ENCODE measurements around the gene SRSF2. TPM values are rescaled to one million over a fixed set of nuclear protein-coding genes. Genes with fewer than 3 reads are reported as not detected.

SRSF2 gene
- total and polyA plus RNA-seq, 9 of the 15 experiments (the other 6 are each of a cell fraction or from before 2014, with no cell fraction given): 161 to 583 (median 393) TPM

DNA sequence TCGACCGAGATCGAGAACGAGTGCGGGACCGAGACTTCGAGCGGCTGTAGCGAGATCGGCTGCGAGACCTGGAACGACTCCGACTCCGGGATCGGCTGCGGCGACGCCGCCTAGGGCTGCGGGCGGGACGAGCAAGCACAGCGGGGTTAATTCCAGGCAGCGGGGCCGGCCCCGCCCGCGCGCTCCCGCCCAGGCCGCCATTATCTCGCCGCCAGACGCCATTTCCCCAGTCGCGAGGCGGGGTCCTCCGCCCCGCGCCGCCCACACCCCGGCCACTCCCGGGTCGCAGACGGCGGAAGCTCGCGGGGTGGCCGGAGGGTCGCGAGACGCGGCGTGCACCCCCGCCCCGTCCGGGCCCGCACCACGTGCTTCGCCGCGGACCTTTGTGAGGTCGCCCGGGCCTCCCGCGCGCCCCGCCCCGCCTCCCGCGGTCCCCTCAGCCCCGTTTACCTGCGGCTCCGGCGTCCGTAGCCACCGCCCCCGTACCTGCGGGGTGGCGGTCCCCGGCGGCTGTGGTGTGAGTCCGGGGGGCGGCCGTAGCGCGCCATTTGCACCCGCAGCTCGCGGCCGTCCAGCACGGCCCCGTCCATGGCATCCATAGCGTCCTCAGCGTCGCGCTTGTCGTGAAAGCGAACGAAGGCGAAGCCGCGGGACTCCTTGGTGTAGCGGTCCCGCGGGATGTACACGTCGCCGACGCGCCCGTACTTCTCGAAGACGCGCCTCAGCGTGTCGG lies 616 bp downstream of the SRSF2 start (continued):
- no peak for TF ChIP-seq ZNF696 (CRISPR knock-in tag; conservative IDR thresholded peaks at IDR 0.05)
- TF ChIP-seq E4F1 (CRISPR knock-in tag; IDR thresholded peaks at IDR 0.05; ENCODE audit: borderline replicate concordance): no peak; the same call in 1 of the 2 replicates
- TF ChIP-seq MAFK (IDR thresholded peaks at IDR 0.05; ENCODE audit: low read length): no peak
- TF ChIP-seq, protein P1, sequence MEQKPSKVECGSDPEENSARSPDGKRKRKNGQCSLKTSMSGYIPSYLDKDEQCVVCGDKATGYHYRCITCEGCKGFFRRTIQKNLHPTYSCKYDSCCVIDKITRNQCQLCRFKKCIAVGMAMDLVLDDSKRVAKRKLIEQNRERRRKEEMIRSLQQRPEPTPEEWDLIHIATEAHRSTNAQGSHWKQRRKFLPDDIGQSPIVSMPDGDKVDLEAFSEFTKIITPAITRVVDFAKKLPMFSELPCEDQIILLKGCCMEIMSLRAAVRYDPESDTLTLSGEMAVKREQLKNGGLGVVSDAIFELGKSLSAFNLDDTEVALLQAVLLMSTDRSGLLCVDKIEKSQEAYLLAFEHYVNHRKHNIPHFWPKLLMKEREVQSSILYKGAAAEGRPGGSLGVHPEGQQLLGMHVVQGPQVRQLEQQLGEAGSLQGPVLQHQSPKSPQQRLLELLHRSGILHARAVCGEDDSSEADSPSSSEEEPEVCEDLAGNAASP (IDR thresholded peaks at IDR 0.05): no peak
- TF ChIP-seq ZNF766 (CRISPR knock-in tag; conservative IDR thresholded peaks at IDR 0.05): peak; percentile 42; the same call in 1 of the 2 replicates
- no peak for TF ChIP-seq RFX1 (IDR thresholded peaks at IDR 0.05)
- TF ChIP-seq ZFP36 (IDR thresholded peaks at IDR 0.05; ENCODE audit: low read depth, low read length, partially characterized antibody): no peak
- TF ChIP-seq, protein P2, sequence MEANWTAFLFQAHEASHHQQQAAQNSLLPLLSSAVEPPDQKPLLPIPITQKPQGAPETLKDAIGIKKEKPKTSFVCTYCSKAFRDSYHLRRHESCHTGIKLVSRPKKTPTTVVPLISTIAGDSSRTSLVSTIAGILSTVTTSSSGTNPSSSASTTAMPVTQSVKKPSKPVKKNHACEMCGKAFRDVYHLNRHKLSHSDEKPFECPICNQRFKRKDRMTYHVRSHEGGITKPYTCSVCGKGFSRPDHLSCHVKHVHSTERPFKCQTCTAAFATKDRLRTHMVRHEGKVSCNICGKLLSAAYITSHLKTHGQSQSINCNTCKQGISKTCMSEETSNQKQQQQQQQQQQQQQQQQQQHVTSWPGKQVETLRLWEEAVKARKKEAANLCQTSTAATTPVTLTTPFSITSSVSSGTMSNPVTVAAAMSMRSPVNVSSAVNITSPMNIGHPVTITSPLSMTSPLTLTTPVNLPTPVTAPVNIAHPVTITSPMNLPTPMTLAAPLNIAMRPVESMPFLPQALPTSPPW (CRISPR knock-in tag; IDR thresholded peaks at IDR 0.05): peak; percentile 97
- TF ChIP-seq PCBP2 (IDR thresholded peaks at IDR 0.05; ENCODE audit: low read depth, low read length, poor library complexity, severe bottlenecking): peak; percentile 97
- TF ChIP-seq HLTF (IDR thresholded peaks at IDR 0.05): no peak
- no peak for TF ChIP-seq SIX5 (IDR thresholded peaks at IDR 0.05; ENCODE audit: borderline replicate concordance in 1 of 2, insufficient read depth in 1 of 2, low read depth in 1 of 2, low read length in 2 of 2)
- TF ChIP-seq ZNF12 (CRISPR knock-in tag; IDR thresholded peaks at IDR 0.05): 0 out of 2 replicates have a peak, but pooled peaks have one; percentile 62
- TF ChIP-seq MXI1 (IDR thresholded peaks at IDR 0.05; ENCODE audit: low read depth, low read length): peak; percentile 17; the same call in 1 of the 2 replicates
- TF ChIP-seq POLR2B (IDR thresholded peaks at IDR 0.05; ENCODE audit: low read depth, partially characterized antibody): no peak
- no peak for TF ChIP-seq ZNF347 (CRISPR knock-in tag; IDR thresholded peaks at IDR 0.05; ENCODE audit: low read depth)
- TF ChIP-seq NRF1 (conservative IDR thresholded peaks at IDR 0.05 in 1 of 2, IDR thresholded peaks at IDR 0.05 in 1 of 2): peak; percentile 58 to 63; a peak in 3 of 4 replicates
- no peak for TF ChIP-seq POLR2AphosphoS5 (IDR thresholded peaks at IDR 0.05; ENCODE audit: control insufficient read depth, insufficient read depth, low read depth, low read length)
- TF ChIP-seq SIRT6 (IDR thresholded peaks at IDR 0.05; ENCODE audit: low read depth, low read length): no peak
- no peak for TF ChIP-seq ZNF24 (IDR thresholded peaks at IDR 0.05)
- TF ChIP-seq HMG20A (CRISPR knock-in tag; conservative IDR thresholded peaks at IDR 0.05): no peak

All from K562 (cell line).